Measurements from ENCODE around the gene ITGB6.

Gene ITGB6

DNA sequence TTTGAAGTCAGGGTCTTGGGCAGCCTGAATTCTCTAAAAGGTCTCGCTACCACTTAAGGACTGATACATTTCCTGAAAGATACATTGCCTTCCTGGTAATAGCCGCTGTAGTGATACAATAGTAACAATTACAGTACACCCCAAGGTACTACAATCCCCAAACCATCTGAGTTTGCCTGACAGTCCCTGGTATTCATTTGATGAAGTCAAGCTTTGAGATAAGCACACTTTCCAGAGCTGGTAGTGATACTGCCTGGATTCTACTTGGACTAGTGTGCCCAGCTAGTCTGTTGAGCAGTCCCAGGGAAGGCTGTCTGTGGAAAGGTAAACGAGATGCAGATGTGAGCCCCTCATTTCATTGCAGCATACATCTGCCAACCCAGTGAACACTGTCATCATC, 24.4 kb upstream of the ITGB6 start:
- Histone ChIP-seq H3K4me1 (ENCODE audit: control insufficient read depth in 1 of 2, insufficient read depth in 1 of 2, low read depth in 1 of 2, low read length in 1 of 2) (no peaks in the 10 kb centered on the region), H3K4me3 (ENCODE audit: low read depth in 1 of 2, low read length in 1 of 2) (no peak overlapping the region), H3K27ac (no peak overlapping the region), H3K27me3 (no peaks in the 10 kb centered on the region), H3K36me3 (no peaks in the 10 kb centered on the region), H3K9me3 (no peaks in the 10 kb centered on the region)
- TF ChIP-seq, protein P1, sequence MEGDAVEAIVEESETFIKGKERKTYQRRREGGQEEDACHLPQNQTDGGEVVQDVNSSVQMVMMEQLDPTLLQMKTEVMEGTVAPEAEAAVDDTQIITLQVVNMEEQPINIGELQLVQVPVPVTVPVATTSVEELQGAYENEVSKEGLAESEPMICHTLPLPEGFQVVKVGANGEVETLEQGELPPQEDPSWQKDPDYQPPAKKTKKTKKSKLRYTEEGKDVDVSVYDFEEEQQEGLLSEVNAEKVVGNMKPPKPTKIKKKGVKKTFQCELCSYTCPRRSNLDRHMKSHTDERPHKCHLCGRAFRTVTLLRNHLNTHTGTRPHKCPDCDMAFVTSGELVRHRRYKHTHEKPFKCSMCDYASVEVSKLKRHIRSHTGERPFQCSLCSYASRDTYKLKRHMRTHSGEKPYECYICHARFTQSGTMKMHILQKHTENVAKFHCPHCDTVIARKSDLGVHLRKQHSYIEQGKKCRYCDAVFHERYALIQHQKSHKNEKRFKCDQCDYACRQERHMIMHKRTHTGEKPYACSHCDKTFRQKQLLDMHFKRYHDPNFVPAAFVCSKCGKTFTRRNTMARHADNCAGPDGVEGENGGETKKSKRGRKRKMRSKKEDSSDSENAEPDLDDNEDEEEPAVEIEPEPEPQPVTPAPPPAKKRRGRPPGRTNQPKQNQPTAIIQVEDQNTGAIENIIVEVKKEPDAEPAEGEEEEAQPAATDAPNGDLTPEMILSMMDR (IDR thresholded peaks at IDR 0.05): no peak

DNA sequence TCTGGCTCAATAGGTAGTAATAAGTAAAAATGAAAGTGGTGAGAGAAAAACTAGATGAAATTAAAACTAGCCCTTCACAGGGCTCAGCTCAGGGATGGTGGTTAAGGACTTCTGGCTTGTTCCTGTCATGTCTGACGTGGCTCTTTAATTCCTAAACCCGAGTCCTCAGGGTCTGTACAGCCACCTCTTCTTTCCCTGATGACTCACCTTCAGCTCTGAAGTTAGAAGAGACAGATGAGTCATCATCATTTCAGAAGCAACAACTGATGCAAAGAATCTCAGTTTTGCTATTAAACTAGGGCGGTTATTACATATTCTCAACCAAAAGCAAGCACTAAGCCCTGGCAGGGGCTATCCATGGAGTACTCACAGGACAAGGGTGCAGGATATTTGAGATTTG, 24.0 kb upstream of the ITGB6 start:
- H3K4me1 ChIP-seq (ENCODE audit: control insufficient read depth in 1 of 2, insufficient read depth in 1 of 2, low read depth in 1 of 2, low read length in 1 of 2): no peaks in the 10 kb centered on the region
- H3K27ac ChIP-seq: no peak overlapping the region
- TF ChIP-seq, protein P1 (IDR thresholded peaks at IDR 0.05): no peak
- H3K9me3 ChIP-seq: no peaks in the 10 kb centered on the region
- H3K36me3 ChIP-seq: no peaks in the 10 kb centered on the region
- H3K27me3 ChIP-seq: no peaks in the 10 kb centered on the region
- no peak overlapping the region for H3K4me3 ChIP-seq (ENCODE audit: low read depth in 1 of 2, low read length in 1 of 2)

DNA sequence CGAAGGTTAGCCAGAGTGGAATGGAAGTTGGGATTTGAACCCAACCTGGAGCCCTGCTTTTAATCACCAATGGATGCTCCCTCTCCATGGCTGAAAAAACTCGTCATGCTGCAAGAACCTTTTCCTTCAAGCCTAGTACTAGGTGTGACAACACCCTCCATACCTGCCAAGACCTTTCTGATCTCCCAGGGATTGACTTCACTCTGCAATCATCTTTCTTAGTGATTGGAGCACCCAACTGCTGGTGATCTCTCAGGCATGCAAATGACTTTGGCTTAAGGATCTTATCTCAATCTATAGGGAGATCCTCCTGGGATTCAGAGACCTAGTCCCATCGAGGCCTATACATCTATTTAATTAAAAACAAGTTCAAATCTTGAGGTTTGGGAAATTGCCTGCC, 23.5 kb upstream of the ITGB6 start:
- no peak overlapping the region for H3K4me3 ChIP-seq (ENCODE audit: low read depth in 1 of 2, low read length in 1 of 2)
- no peaks in the 10 kb centered on the region for H3K9me3 ChIP-seq
- no peak overlapping the region for H3K27ac ChIP-seq
- H3K27me3 ChIP-seq: no peaks in the 10 kb centered on the region
- H3K4me1 ChIP-seq (ENCODE audit: control insufficient read depth in 1 of 2, insufficient read depth in 1 of 2, low read depth in 1 of 2, low read length in 1 of 2): no peaks in the 10 kb centered on the region
- H3K36me3 ChIP-seq: no peaks in the 10 kb centered on the region
- TF ChIP-seq, protein P1 (IDR thresholded peaks at IDR 0.05): no peak

DNA sequence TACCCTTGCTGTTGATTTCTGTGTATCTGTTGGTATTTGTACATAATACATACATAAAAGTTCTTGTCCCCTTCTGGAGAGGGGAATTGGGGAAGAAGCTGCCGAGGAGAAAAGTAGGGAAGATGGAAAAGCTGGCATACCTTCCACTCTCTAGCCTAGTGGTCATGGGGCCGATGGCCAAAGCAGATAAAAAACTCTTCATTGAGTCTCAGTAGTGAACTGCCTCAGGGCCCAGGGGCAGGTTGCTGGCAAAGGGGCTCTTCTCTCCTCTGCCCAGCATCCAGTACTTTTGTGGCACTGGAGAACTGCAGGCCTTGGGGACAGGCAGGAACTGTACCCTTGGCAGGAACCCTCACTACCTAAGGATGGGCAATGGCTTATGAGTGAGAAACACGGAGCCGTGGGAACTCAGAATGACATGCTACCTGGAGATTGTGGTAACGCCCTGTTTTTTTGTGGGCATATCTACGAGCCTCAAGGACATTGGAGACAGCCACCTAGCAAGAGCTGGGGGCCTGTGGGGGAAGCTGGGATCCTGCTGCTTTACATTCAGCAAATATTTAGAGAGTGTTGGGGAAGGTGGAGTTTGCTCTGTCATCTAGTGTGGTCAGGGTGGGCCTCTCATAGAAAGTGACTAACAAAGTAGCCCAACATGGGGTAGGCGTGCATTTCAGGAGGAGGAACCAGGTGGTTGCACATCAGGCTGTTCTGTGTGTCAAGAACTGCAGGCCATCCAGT, 22.6 kb upstream of the ITGB6 start:
- Histone ChIP-seq H3K9me3 (no peaks in the 10 kb centered on the region), H3K4me3 (ENCODE audit: low read depth in 1 of 2, low read length in 1 of 2) (no peak overlapping the region), H3K27me3 (no peaks in the 10 kb centered on the region), H3K27ac (no peak overlapping the region), H3K4me1 (ENCODE audit: control insufficient read depth in 1 of 2, insufficient read depth in 1 of 2, low read depth in 1 of 2, low read length in 1 of 2) (no peaks in the 10 kb centered on the region), H3K36me3 (no peaks in the 10 kb centered on the region)
- TF ChIP-seq, protein P1 (IDR thresholded peaks at IDR 0.05): no peak

DNA sequence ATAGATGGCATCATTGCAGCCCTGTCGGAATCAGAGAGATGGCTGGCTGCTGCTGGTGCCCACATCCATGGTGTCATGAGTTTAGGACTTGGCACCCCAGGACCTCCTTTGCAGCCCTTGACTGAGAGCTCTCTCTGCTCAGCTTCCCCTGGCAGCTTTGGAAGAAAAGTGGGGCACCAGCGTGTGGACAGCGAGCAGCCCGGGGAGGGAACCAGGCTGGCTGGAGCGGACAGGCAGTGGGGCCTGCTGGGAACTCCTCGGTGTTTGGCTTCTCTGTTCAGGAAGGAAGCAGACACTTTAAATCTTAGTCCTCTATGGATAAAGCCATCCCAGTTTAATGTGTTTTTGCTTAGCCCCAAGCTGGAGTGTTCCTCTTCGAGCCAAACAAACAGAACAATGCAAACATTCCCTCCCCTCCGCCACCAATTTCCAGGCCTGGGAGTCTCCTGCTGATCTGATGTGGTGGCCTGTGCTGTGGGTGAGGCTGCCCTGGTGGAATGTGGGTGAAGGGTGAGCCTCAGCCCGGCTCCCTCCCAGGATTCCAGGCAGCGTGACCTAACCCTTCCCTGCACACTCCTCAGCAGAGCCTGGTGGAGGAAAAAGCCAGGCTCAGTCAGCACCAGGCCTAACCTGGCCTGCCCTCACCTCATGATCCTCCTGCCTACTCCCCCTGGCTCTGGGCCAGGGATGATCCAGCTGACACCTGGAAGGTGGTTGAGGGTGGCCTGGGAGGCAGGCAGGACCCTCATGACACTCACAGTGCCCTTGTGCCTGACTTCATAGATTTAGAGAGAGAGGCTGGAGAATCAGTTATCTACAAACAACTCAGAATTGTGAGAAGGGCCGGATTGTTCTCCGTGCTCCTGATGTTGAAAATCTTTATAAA, 21.6 kb upstream of the ITGB6 start:
- H3K27ac ChIP-seq: no peak overlapping the region
- no peaks in the 10 kb centered on the region for H3K4me1 ChIP-seq (ENCODE audit: control insufficient read depth in 1 of 2, insufficient read depth in 1 of 2, low read depth in 1 of 2, low read length in 1 of 2)
- no peaks in the 10 kb centered on the region for H3K27me3 ChIP-seq
- no peak overlapping the region for H3K4me3 ChIP-seq (ENCODE audit: low read depth in 1 of 2, low read length in 1 of 2)
- H3K36me3 ChIP-seq: no peaks in the 10 kb centered on the region
- no peaks in the 10 kb centered on the region for H3K9me3 ChIP-seq
- TF ChIP-seq, protein P1 (IDR thresholded peaks at IDR 0.05): no peak

Data from neutrophil (primary cell).